IMR-90 (cell line): ENCODE measurements around the gene SEPTIN2.

ENCODE experiments used
- CEBPB ChIP-seq: IDR thresholded peaks from 2 replicates; pipeline ENCODE4 v1.6.1; 2012; ENCODE audit warnings: low read depth, low read length, improper control_type of control experiment
- CHD1 ChIP-seq: IDR thresholded peaks from 2 replicates; pipeline ENCODE4 v1.6.1; 2012; ENCODE audit warnings: low read depth, low read length, improper control_type of control experiment
- ELK1 ChIP-seq: fragments of 150-350 bp; IDR thresholded peaks from 2 replicates; pipeline ENCODE4 v1.6.1; 2016; ENCODE audit warnings: low read depth, mild to moderate bottlenecking, low read length, moderate library complexity, borderline replicate concordance
- FOS ChIP-seq: fragments of 150-350 bp; IDR thresholded peaks from 2 replicates; pipeline ENCODE4 v1.6.1; 2016; ENCODE audit warnings: low read depth, low read length
- MAFK ChIP-seq: IDR thresholded peaks from 2 replicates; pipeline ENCODE4 v1.6.1; 2012; ENCODE audit warnings: low read depth, low read length, improper control_type of control experiment
- MXI1 ChIP-seq: IDR thresholded peaks from 2 replicates; pipeline ENCODE4 v1.6.1; 2012; ENCODE audit warnings: low read depth, mild to moderate bottlenecking, low read length, moderate library complexity, borderline replicate concordance
- NFE2L2 ChIP-seq: fragments of 150-350 bp; IDR thresholded peaks from 2 replicates; pipeline ENCODE4 v1.6.1; 2016; ENCODE audit warnings: low read depth, mild to moderate bottlenecking, low read length
- POLR2A ChIP-seq: IDR thresholded peaks from 2 replicates; pipeline ENCODE4 v1.6.1; 2012; ENCODE audit warnings: mild to moderate bottlenecking, low read depth, low read length
- RAD21 ChIP-seq: IDR thresholded peaks from 2 replicates; pipeline ENCODE4 v1.6.1; 2012; ENCODE audit warnings: low read length, improper control_type of control experiment
- RCOR1 ChIP-seq: IDR thresholded peaks from 2 replicates; pipeline ENCODE4 v1.6.1; 2012; ENCODE audit warnings: mild to moderate bottlenecking, low read length, improper control_type of control experiment; ENCODE audit not compliant: insufficient replicate concordance
- RFX5 ChIP-seq: IDR thresholded peaks from 2 replicates; pipeline ENCODE4 v1.8.0; 2012; ENCODE audit warnings: low read depth, mild to moderate bottlenecking, low read length, moderate library complexity
- SMC3 ChIP-seq: fragments of 150-350 bp; IDR thresholded peaks from 2 replicates; pipeline ENCODE4 v1.6.1; 2016; ENCODE audit warnings: low read depth, mild to moderate bottlenecking, antibody characterized with exemption, low read length, moderate library complexity
- TF ChIP-seq, protein P1 (sequence below): conservative IDR thresholded peaks from 2 replicates; pipeline ENCODE4 v1.5.1; 2012; ENCODE audit warnings: mild to moderate bottlenecking, low read depth, low read length, improper control_type of control experiment
- TF ChIP-seq, protein P2 (sequence below): fragments of 150-350 bp; IDR thresholded peaks from 2 replicates; pipeline ENCODE4 v1.6.1; 2017; ENCODE audit warnings: mild to moderate bottlenecking, antibody characterized with exemption, low read length, low read depth

DNA sequence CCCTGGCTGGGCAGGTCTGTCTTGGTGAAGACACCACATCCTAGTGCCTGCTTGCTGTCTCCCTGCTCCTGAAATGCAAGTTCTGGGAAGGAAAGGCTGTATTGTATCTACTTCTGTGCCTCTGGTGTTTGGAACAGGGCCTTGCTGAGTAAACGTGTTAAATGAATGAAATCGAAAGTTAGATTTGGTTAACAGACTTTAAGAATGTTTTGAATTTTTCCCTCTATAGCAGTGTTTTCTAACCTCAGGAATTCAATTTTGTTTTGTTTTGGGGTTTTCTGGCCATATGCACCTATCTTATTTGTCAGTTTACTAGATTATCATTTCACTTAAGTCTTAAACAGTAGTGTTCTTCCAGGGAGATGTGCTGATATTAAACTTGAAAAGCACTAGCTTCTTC lies 61.1 kb downstream of the SEPTIN2 start:
- TF ChIP-seq POLR2A, result no peak
- TF ChIP-seq, protein P1, sequence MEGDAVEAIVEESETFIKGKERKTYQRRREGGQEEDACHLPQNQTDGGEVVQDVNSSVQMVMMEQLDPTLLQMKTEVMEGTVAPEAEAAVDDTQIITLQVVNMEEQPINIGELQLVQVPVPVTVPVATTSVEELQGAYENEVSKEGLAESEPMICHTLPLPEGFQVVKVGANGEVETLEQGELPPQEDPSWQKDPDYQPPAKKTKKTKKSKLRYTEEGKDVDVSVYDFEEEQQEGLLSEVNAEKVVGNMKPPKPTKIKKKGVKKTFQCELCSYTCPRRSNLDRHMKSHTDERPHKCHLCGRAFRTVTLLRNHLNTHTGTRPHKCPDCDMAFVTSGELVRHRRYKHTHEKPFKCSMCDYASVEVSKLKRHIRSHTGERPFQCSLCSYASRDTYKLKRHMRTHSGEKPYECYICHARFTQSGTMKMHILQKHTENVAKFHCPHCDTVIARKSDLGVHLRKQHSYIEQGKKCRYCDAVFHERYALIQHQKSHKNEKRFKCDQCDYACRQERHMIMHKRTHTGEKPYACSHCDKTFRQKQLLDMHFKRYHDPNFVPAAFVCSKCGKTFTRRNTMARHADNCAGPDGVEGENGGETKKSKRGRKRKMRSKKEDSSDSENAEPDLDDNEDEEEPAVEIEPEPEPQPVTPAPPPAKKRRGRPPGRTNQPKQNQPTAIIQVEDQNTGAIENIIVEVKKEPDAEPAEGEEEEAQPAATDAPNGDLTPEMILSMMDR, result no peak
- TF ChIP-seq SMC3, result no peak
- TF ChIP-seq, protein P2, sequence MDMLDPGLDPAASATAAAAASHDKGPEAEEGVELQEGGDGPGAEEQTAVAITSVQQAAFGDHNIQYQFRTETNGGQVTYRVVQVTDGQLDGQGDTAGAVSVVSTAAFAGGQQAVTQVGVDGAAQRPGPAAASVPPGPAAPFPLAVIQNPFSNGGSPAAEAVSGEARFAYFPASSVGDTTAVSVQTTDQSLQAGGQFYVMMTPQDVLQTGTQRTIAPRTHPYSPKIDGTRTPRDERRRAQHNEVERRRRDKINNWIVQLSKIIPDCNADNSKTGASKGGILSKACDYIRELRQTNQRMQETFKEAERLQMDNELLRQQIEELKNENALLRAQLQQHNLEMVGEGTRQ, result no peak
- TF ChIP-seq MAFK, result no peak
- TF ChIP-seq ELK1, result no peak
- TF ChIP-seq RFX5, result no peak
- TF ChIP-seq CHD1, result no peak
- no peak for TF ChIP-seq FOS
- TF ChIP-seq RCOR1, result no peak
- TF ChIP-seq MXI1, result no peak
- no peak for TF ChIP-seq CEBPB
- TF ChIP-seq NFE2L2, result no peak
- TF ChIP-seq RAD21, result no peak
